ENCODE results near the gene RPS6KB2. TPM values are rescaled to one million over a fixed set of nuclear protein-coding genes. Genes with fewer than 3 reads are reported as not detected.

Gene RPS6KB2
- total RNA-seq, 4 donors from 2014 or later: 36.9 to 69.3 (median 47.1) TPM

DNA sequence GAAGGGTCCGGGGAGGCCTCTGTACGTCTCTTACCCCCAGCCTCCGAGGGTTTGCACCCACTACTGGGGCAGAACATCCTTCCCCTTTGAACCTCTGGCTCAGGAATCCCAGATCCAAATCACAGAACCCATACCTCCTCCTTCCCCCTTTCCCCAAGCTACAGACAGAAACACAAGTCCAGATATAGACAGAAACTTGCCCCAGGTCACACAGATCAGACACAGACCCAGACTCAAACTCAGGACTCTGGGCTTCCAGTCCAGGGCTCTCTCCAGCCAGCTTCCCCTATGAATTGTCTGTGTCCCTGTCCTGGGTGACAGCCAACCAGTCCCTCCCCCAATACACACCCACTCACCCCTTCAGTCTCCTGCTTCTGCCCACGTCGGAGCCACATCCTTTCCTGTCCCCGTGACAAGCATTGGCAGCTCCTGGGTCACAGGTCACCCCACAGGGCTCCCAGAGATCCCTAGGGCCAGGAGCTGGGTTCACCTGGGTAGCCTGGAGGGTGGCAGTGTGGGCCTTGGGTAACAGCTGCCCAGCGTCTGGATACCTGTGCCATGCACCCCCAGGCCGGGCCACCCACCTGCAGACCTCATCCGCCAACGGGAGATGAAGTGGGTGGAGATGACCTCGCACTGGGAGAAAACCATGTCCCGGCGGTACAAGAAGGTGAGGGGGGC, 23.6 kb upstream of the RPS6KB2 start:
- Histone ChIP-seq H3K27me3 (peaks cover 0 to 12% of the 10 kb centered on the region in 2 donors), H3K4me1 (peaks cover 0 to 59% (median 41%) of the 10 kb centered on the region in 4 donors), H3K4me3 (peak overlapping the region in 2 of 4 donors; percentile 31 to 51), H3K36me3 (peaks cover 0 to 9% (median 0%) of the 10 kb centered on the region in 3 donors), H3K27ac (peak overlapping the region in 3 of 4 donors; percentile 42 to 80 (median 47)), H3K9me3 (no peaks in the 10 kb centered on the region)
- WGBS, 2 donors: 52 to 64% methylated on average over 6 to 13 of the region's 13 CpGs
- DNase-seq (ENCODE audit: low spot score in 2 of 2): no peak
- TF ChIP-seq, protein P1, sequence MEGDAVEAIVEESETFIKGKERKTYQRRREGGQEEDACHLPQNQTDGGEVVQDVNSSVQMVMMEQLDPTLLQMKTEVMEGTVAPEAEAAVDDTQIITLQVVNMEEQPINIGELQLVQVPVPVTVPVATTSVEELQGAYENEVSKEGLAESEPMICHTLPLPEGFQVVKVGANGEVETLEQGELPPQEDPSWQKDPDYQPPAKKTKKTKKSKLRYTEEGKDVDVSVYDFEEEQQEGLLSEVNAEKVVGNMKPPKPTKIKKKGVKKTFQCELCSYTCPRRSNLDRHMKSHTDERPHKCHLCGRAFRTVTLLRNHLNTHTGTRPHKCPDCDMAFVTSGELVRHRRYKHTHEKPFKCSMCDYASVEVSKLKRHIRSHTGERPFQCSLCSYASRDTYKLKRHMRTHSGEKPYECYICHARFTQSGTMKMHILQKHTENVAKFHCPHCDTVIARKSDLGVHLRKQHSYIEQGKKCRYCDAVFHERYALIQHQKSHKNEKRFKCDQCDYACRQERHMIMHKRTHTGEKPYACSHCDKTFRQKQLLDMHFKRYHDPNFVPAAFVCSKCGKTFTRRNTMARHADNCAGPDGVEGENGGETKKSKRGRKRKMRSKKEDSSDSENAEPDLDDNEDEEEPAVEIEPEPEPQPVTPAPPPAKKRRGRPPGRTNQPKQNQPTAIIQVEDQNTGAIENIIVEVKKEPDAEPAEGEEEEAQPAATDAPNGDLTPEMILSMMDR (IDR thresholded peaks at IDR 0.05): no peak
- TF ChIP-seq POLR2A (IDR thresholded peaks at IDR 0.05) (no peak), EP300 (IDR thresholded peaks at IDR 0.05) (no peak)

DNA sequence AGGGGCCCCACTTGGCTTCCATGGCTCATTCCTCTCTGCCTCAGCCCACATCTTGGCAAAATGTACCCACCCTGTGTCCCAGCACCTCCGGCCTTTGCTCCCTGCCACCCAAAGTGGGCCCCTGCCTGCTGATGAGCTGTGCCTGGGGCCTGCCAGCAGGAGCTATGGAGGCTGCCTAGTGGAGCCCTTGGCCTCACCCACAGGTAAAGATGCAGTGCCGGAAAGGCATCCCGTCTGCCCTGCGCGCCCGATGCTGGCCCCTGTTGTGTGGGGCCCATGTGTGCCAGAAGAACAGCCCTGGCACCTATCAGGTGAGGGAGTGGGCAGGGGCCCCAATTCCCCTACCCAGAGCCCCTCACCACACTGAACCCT, 23.1 kb upstream of the RPS6KB2 start:
- Histone ChIP-seq H3K4me1 (peaks cover 0 to 59% (median 43%) of the 10 kb centered on the region in 4 donors), H3K4me3 (peak overlapping the region in 1 of 4 donors; percentile 51), H3K27ac (peak overlapping the region in 2 of 4 donors; percentile 47 to 80), H3K36me3 (peaks cover 0 to 4% (median 0%) of the 10 kb centered on the region in 3 donors), H3K27me3 (peaks cover 0 to 18% of the 10 kb centered on the region in 2 donors), H3K9me3 (no peaks in the 10 kb centered on the region)
- WGBS, 2 donors: 70 to 75% methylated on average over 2 to 6 of the region's 6 CpGs
- DNase-seq (ENCODE audit: low spot score in 2 of 2): no peak
- TF ChIP-seq POLR2A (IDR thresholded peaks at IDR 0.05) (no peak), EP300 (IDR thresholded peaks at IDR 0.05) (no peak)
- TF ChIP-seq, protein P1 (IDR thresholded peaks at IDR 0.05): no peak

DNA sequence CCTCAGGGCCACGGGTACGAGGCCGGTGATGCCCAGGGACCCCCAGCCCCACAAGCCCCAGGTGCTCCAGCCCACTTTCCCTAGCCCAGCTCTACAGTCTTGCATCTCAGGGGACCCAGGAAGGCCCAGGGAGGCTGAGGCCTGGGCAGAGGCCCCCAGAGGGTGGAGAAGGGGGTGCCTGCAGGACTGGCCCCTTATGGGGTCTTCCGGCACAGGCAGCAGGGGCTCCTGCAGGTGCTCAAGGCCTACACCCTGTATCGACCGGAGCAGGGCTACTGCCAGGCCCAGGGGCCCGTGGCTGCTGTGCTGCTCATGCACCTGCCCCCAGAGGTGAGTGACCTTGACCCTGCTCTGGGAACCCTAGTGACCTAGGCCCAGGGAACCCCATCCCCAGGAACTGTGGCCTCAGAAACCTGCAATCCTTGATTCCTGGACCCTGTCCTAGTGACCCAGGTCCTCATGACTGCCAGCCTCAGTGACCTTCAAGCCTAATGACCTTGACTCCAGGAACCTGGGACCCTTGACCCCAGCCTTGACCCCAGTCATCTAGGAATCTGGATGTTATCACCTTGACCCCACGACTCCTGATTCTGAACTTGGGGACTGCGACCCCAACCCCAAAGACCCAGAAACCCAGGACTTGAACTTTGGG, 22.5 kb upstream of the RPS6KB2 start:
- no peak for DNase-seq (ENCODE audit: low spot score in 2 of 2)
- Histone ChIP-seq H3K4me3 (no peak overlapping the region), H3K4me1 (peaks cover 0 to 59% (median 42%) of the 10 kb centered on the region in 4 donors), H3K27me3 (peaks cover 0 to 24% of the 10 kb centered on the region in 2 donors), H3K36me3 (no peaks in the 10 kb centered on the region), H3K27ac (peak overlapping the region in 2 of 4 donors; percentile 34 to 77), H3K9me3 (no peaks in the 10 kb centered on the region)
- TF ChIP-seq, protein P1 (IDR thresholded peaks at IDR 0.05): no peak
- TF ChIP-seq POLR2A (IDR thresholded peaks at IDR 0.05) (no peak), EP300 (IDR thresholded peaks at IDR 0.05) (no peak)
- 75 to 97% methylated on average over 3 to 7 of the region's 9 CpGs for WGBS, 2 donors

DNA sequence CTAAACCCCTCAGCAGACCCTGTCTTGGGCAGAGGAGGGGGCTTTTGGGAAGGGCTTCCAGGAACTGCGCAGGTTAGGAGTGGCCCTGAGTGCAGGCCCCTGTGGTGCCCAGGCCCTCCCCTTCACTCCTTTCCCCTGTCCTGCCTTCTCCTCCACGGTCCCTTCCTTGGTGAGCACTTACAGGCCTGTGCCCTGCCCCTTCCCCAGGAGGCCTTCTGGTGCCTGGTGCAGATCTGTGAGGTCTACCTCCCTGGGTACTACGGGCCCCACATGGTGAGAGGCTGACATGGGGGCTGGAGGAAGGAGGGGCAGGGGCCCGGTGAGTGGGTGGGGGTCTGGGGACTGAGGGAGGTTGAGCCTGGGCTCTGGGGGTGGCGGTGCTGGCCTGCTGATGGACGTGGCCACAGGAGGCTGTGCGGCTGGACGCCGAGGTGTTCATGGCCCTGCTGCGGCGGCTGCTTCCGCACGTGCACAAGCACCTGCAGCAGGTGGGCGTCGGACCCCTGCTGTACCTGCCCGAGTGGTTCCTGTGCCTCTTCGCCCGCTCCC, 21.8 kb upstream of the RPS6KB2 start:
- no peak for DNase-seq (ENCODE audit: low spot score in 2 of 2)
- TF ChIP-seq EP300 (IDR thresholded peaks at IDR 0.05) (no peak), POLR2A (IDR thresholded peaks at IDR 0.05) (no peak)
- TF ChIP-seq, protein P1 (IDR thresholded peaks at IDR 0.05): no peak
- Histone ChIP-seq H3K4me3 (no peak overlapping the region), H3K27me3 (peaks cover 0 to 31% of the 10 kb centered on the region in 2 donors), H3K4me1 (peaks cover 0 to 63% (median 45%) of the 10 kb centered on the region in 4 donors), H3K9me3 (no peaks in the 10 kb centered on the region), H3K36me3 (no peaks in the 10 kb centered on the region), H3K27ac (peak overlapping the region in 2 of 4 donors; percentile 4 to 77)
- WGBS, 2 donors: 66 to 78% methylated on average over 7 to 17 of the region's 18 CpGs
